ENCODE measurements around the gene MINDY2. TPM values are rescaled to one million over a fixed set of nuclear protein-coding genes. Genes with fewer than 3 reads are reported as not detected.

Gene MINDY2
- total RNA-seq, 1 donor from 2014 or later: 20.9 TPM

GRCh38 chr15:58867926-58868325 lies 96.8 kb downstream of the MINDY2 start:
- peaks cover 10% of the 10 kb centered on the region for H3K9me3 Mint-ChIP-seq (ENCODE audit: unreplicated experiment)
- Histone ChIP-seq H3K4me1 (ENCODE audit: insufficient read depth, low read length) (peaks cover 4% of the 10 kb centered on the region), H3K4me2 (ENCODE audit: low read length) (no peak overlapping the region), H3K27me3 (ENCODE audit: insufficient read depth, low read length) (no peaks in the 10 kb centered on the region), H4K20me1 (ENCODE audit: insufficient read depth, low read length) (no peaks in the 10 kb centered on the region), H3K4me3 (ENCODE audit: insufficient read depth, low read depth, low read length) (no peak overlapping the region), H3K9ac (ENCODE audit: low read length) (no peak overlapping the region), H3K9me3 (ENCODE audit: insufficient read depth, low read depth, low read length) (no peaks in the 10 kb centered on the region), H3K79me2 (ENCODE audit: insufficient read depth, low read length) (no peaks in the 10 kb centered on the region), H3K36me3 (ENCODE audit: insufficient read depth, low read length) (no peaks in the 10 kb centered on the region), H3K27ac (ENCODE audit: low read depth, low read length) (no peak overlapping the region), H2AFZ (ENCODE audit: low read depth, low read length) (no peak overlapping the region)
- H3K36me3 Mint-ChIP-seq (ENCODE audit: low read depth, unreplicated experiment): peaks cover 4% of the 10 kb centered on the region
- DNase-seq (ENCODE audit: low read depth) (no peak), FAIRE-seq (no peak)
- TF ChIP-seq CTCF (IDR thresholded peaks at IDR 0.05; ENCODE audit: insufficient read depth, low read depth, low read length) (no peak), EZH2 (IDR thresholded peaks at IDR 0.05; ENCODE audit: insufficient read depth, low read length) (no peak)
- peaks cover 2% of the 10 kb centered on the region for H3K4me1 Mint-ChIP-seq (ENCODE audit: low read depth, unreplicated experiment)
- H3K4me3 Mint-ChIP-seq (ENCODE audit: unreplicated experiment): no peak overlapping the region
- H3K27me3 Mint-ChIP-seq (ENCODE audit: low read depth, unreplicated experiment): peaks cover 4% of the 10 kb centered on the region
- no peak overlapping the region for H3K27ac Mint-ChIP-seq (ENCODE audit: unreplicated experiment)

- no peak overlapping the region for H3K27ac ChIP-seq (ENCODE audit: low read depth, low read length)
- H3K9me3 ChIP-seq (ENCODE audit: insufficient read depth, low read depth, low read length): no peaks in the 10 kb centered on the region
- no peak overlapping the region for H3K9ac ChIP-seq (ENCODE audit: low read length)
- DNase-seq (ENCODE audit: low read depth): no peak
- Mint-ChIP-seq H3K4me1 (ENCODE audit: low read depth, unreplicated experiment) (no peaks in the 10 kb centered on the region), H3K36me3 (ENCODE audit: low read depth, unreplicated experiment) (peaks cover 4% of the 10 kb centered on the region), H3K4me3 (ENCODE audit: unreplicated experiment) (no peak overlapping the region), H3K27ac (ENCODE audit: unreplicated experiment) (no peak overlapping the region), H3K9me3 (ENCODE audit: unreplicated experiment) (peaks cover 5% of the 10 kb centered on the region), H3K27me3 (ENCODE audit: low read depth, unreplicated experiment) (no peaks in the 10 kb centered on the region)
- H3K4me3 ChIP-seq (ENCODE audit: insufficient read depth, low read depth, low read length): no peak overlapping the region
- H3K27me3 ChIP-seq (ENCODE audit: insufficient read depth, low read length): no peaks in the 10 kb centered on the region
- no peak for TF ChIP-seq CTCF (IDR thresholded peaks at IDR 0.05; ENCODE audit: insufficient read depth, low read depth, low read length)
- TF ChIP-seq EZH2 (IDR thresholded peaks at IDR 0.05; ENCODE audit: insufficient read depth, low read length): no peak
- no peaks in the 10 kb centered on the region for H3K4me1 ChIP-seq (ENCODE audit: insufficient read depth, low read length)
- H2AFZ ChIP-seq (ENCODE audit: low read depth, low read length): no peak overlapping the region
- no peak overlapping the region for H3K4me2 ChIP-seq (ENCODE audit: low read length)
- H3K36me3 ChIP-seq (ENCODE audit: insufficient read depth, low read length): no peaks in the 10 kb centered on the region
- no peaks in the 10 kb centered on the region for H4K20me1 ChIP-seq (ENCODE audit: insufficient read depth, low read length)
- no peak for FAIRE-seq
- H3K79me2 ChIP-seq (ENCODE audit: insufficient read depth, low read length): no peaks in the 10 kb centered on the region
Measured at GRCh38 chr15:58870451-58870850, 99.3 kb downstream of the MINDY2 start.

GRCh38 chr15:58873267-58873666 lies 102.2 kb downstream of the MINDY2 start:
- H3K9ac ChIP-seq (ENCODE audit: low read length): no peak overlapping the region
- H3K4me1 ChIP-seq (ENCODE audit: insufficient read depth, low read length): no peaks in the 10 kb centered on the region
- H3K4me3 ChIP-seq (ENCODE audit: insufficient read depth, low read depth, low read length): no peak overlapping the region
- H3K9me3 ChIP-seq (ENCODE audit: insufficient read depth, low read depth, low read length): no peaks in the 10 kb centered on the region
- no peak overlapping the region for H3K27ac Mint-ChIP-seq (ENCODE audit: unreplicated experiment)
- H3K27me3 Mint-ChIP-seq (ENCODE audit: low read depth, unreplicated experiment): no peaks in the 10 kb centered on the region
- H3K9me3 Mint-ChIP-seq (ENCODE audit: unreplicated experiment): no peaks in the 10 kb centered on the region
- H3K4me3 Mint-ChIP-seq (ENCODE audit: unreplicated experiment): no peak overlapping the region
- no peaks in the 10 kb centered on the region for H3K27me3 ChIP-seq (ENCODE audit: insufficient read depth, low read length)
- H3K79me2 ChIP-seq (ENCODE audit: insufficient read depth, low read length): no peaks in the 10 kb centered on the region
- H3K27ac ChIP-seq (ENCODE audit: low read depth, low read length): no peak overlapping the region
- H4K20me1 ChIP-seq (ENCODE audit: insufficient read depth, low read length): peaks cover under 1% of the 10 kb centered on the region
- no peak overlapping the region for H2AFZ ChIP-seq (ENCODE audit: low read depth, low read length)
- FAIRE-seq (no peak), DNase-seq (ENCODE audit: low read depth) (peak; percentile 44)
- H3K4me1 Mint-ChIP-seq (ENCODE audit: low read depth, unreplicated experiment): no peaks in the 10 kb centered on the region
- no peak overlapping the region for H3K4me2 ChIP-seq (ENCODE audit: low read length)
- no peak for TF ChIP-seq CTCF (IDR thresholded peaks at IDR 0.05; ENCODE audit: insufficient read depth, low read depth, low read length)
- TF ChIP-seq EZH2 (IDR thresholded peaks at IDR 0.05; ENCODE audit: insufficient read depth, low read length): no peak
- peaks cover 4% of the 10 kb centered on the region for H3K36me3 ChIP-seq (ENCODE audit: insufficient read depth, low read length)
- H3K36me3 Mint-ChIP-seq (ENCODE audit: low read depth, unreplicated experiment): peaks cover 8% of the 10 kb centered on the region

All from astrocyte (in vitro differentiated cells and primary cell).